Peyer's patch (tissue), 4 donors: ENCODE measurements around the gene TLK2.
"Not testable (repeated sequence)": the region's sequence is repeated elsewhere in the genome, so short reads cannot be mapped to it uniquely, and the experiment has no call there.

Experiments used
- POLR2A ChIP-seq, 2 donors: fragments of 450-650 bp; IDR thresholded peaks; one replicate each; pipeline ENCODE4 v1.5.1; 2017; ENCODE audit warnings: antibody characterized with exemption in 2 of 2, mild to moderate bottlenecking in 2 of 2, moderate library complexity in 2 of 2
- TF ChIP-seq, protein P1 (sequence below), 6 experiments: fragments of 450-650 bp in 4 of 6; fragments of 200-600 bp in 2 of 6; sonication (generic) in 1 of 6; IDR thresholded peaks; one replicate each; pipeline ENCODE4 v1.5.1; 2017 to 2019; ENCODE audit warnings: antibody characterized with exemption in 6 of 6, mild to moderate bottlenecking in 3 of 6, moderate library complexity in 1 of 6

DNA sequence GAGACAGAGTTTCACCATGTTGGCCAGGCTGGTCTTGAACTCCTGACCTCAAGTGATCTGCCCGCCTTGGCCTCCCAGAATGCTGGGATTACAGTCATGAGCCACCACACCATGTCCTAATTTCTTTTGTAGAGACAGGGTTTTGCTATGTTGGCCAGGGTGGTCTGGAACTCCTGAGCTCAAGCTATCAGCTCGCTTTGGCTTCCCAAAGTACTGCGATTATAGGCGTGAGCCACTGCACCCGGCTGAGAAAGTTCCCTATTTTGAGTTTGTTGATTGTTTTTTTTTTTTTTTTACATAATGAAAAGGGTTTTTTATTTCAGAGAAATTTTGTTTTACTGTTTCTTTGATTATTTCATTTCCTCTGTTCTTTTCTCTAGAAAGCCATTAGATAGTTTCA lies 67.4 kb downstream of the TLK2 start:
- TF ChIP-seq, protein P1, sequence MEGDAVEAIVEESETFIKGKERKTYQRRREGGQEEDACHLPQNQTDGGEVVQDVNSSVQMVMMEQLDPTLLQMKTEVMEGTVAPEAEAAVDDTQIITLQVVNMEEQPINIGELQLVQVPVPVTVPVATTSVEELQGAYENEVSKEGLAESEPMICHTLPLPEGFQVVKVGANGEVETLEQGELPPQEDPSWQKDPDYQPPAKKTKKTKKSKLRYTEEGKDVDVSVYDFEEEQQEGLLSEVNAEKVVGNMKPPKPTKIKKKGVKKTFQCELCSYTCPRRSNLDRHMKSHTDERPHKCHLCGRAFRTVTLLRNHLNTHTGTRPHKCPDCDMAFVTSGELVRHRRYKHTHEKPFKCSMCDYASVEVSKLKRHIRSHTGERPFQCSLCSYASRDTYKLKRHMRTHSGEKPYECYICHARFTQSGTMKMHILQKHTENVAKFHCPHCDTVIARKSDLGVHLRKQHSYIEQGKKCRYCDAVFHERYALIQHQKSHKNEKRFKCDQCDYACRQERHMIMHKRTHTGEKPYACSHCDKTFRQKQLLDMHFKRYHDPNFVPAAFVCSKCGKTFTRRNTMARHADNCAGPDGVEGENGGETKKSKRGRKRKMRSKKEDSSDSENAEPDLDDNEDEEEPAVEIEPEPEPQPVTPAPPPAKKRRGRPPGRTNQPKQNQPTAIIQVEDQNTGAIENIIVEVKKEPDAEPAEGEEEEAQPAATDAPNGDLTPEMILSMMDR (IDR thresholded peaks at IDR 0.05) = not testable (repeated sequence)
- not testable (repeated sequence) for TF ChIP-seq POLR2A (IDR thresholded peaks at IDR 0.05)
